ENCODE measurements around the gene RHPN2. TPM values are rescaled to one million over a fixed set of nuclear protein-coding genes. Genes with fewer than 3 reads are reported as not detected.

RHPN2 gene
- polyA plus RNA-seq, 6 donors from 2014 or later = 2.0 to 6.9 (median 5.1) TPM

DNA sequence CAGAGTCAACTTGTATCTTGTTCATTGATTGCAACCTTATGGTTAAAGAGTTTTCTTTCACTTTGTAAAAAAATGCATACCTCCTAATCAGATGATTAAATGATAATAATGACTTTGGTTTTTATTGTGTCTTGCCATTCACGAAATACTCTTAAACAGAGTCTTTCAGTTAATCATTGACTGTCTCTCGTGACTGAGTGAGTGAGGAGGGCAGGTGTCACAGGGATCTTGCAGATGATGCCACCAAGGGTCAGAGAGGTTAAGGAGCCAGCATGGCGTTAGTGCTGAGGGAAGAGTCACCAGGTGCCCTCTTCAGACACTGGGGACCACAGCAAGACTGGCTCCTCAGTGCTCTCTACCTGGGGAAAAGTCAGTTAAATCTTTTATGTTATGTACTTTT is 24.3 kb upstream of the RHPN2 start:
- DNase-seq (no peak), ATAC-seq (ENCODE audit: low read depth in 2 of 2) (no peak)
- Mint-ChIP-seq H3K36me3 (peaks cover 21 to 24% of the 10 kb centered on the region in 2 donors), H3K27ac (peak overlapping the region in 1 of 6 donors; percentile 87), H3K9me3 (no peaks in the 10 kb centered on the region), H3K27me3 (no peaks in the 10 kb centered on the region), H3K4me1 (peaks cover 0 to 11% (median 7%) of the 10 kb centered on the region in 3 donors), H3K4me3 (no peak overlapping the region)

DNA sequence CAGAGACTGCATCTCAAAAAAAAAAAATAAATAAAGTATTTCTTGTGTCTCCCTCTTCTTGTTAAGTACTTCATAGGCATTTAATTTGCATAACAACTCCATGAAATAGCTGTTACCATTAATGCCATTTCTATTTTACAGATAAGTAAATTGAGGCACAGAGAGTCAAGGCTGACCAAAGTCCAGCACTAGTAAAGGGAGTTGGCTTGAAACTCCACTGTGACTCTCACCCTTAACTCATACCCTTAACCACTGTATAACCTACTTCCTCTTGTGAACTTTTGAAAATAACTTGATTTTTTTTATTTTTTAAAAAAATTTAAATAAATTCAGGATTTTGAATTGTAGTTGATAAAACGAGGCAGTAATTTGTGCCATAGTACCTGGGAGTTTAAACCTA is 22.3 kb upstream of the RHPN2 start:
- Mint-ChIP-seq H3K9me3 (no peaks in the 10 kb centered on the region), H3K4me3 (no peak overlapping the region), H3K27ac (no peak overlapping the region), H3K4me1 (peaks cover 2 to 22% (median 10%) of the 10 kb centered on the region in 3 donors), H3K36me3 (peaks cover 16 to 17% of the 10 kb centered on the region in 2 donors), H3K27me3 (no peaks in the 10 kb centered on the region)
- ATAC-seq (ENCODE audit: low read depth in 2 of 2) = no peak
- no peak for DNase-seq

DNA sequence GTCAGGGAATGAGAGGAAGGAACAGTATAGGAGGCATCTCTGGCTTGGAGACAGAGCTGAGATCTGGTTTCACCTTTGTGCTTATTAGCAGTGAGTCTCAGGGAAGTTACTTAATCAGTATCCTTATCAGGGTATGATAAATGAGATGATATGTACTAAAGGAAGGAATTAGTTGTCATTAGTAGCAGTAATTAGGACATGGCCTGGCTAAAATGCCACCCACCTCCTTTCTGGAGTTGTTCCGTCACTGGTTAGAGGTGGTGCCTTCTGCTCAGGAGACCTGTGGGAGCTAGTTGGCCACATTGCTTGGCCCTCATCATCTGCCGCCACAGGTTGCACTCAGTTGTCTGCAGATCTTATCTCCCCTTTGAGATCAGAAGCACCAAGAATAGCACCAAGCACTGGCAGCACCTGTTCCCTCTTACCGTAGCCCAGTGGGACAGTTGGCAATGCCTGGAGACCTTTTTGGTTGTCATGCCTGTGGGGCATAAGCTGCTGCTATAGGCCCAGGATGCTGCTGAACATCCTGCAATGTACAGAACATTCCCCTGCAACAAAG is 21.0 kb upstream of the RHPN2 start:
- peaks cover 14 to 35% (median 23%) of the 10 kb centered on the region in 3 donors for H3K4me1 Mint-ChIP-seq

DNA sequence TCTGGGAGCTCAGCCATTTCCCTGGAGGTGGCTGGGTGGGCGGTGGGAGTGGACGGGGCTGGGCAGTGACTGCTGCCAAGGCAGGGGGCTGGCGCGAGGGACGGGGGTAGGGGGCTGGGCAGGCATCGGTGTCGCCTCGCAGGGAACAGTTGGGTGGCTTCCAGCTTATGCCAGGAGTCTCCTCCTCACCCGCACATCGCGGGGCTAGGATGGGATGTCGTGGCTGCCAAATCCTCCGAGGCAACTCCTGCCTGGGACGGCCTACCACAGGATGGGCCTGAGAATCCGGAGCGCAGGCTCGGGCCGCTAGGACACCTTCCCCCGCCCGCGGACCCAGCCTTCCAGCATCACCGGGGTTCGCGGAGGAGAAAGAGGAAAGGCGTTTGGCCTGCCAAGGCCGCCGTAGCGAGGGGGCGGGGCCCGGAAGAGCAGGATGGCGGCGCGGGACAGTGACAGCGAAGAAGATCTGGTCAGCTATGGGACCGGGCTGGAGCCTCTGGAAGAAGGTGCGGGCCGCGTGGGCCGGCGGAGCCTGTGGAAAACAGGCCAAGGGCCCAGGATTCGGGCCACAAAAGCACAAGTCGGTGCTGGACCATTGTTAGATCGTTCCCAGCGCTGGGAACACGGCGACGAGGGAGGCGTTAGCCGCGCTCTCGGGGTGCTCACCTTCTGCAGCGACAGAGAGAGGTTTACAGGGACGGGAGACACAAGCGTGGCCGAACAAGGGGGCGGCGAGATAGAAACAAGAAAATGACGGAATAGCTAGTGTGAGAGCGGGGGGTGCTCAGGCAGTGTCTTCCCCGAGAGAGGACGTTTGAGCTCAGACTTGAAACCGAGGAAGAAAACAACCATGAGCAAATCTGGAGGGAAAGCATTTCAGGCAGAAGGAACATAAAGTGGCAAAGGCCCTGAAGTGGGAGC is 16.3 kb upstream of the RHPN2 start, which contains the start of gene GPATCH1:
Gene GPATCH1, plus strand, starts transcription at position 421 of the 921 bp plus-strand sequence. Its CDS starts 13 bp downstream, at position 434.
- Mint-ChIP-seq H3K9me3 (no peaks in the 10 kb centered on the region), H3K4me3 (peak within 1 kb of the TSS; percentile 90 to 100 (median 99)), H3K27ac (peak within 1 kb of the TSS; percentile 93 to 99 (median 96)), H3K27me3 (no peaks in the 10 kb centered on the region), H3K4me1 (peaks cover 14 to 38% (median 30%) of the 10 kb centered on the region in 3 donors), H3K36me3 (peaks cover 0 to 9% of the 10 kb centered on the region in 2 donors)
- peak; percentile 89 for DNase-seq
- ATAC-seq (ENCODE audit: low read depth in 2 of 2) = peak; percentile 93 to 96

More for the DNA sequence above, 21.0 kb upstream of the RHPN2 start:
- no peak for DNase-seq
- Mint-ChIP-seq H3K9me3 (no peaks in the 10 kb centered on the region), H3K4me3 (peak overlapping the region in 1 of 8 donors; percentile 76), H3K27me3 (no peaks in the 10 kb centered on the region), H3K27ac (no peak overlapping the region), H3K36me3 (peaks cover 14 to 21% of the 10 kb centered on the region in 2 donors)
- no peak for ATAC-seq (ENCODE audit: low read depth in 2 of 2)

DNA sequence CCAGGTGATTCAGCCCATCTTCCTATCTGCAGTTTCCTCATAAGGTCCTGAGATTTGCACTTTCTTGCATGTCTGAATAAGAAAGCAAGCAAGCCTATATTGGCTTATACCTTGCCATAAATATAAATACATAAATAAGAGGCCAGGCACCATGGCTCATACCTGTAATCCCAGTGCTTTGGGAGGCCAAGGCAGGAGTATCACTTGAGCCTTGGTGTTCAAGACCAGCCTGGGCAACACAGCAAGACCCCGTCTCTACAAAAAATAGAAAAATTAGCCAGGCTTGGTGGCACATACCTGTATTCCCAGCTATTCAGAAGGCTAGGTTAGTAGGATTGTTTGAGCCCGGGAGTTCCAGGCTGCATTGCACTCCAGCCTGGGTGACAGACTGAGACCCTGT is 10.8 kb upstream of the RHPN2 start:
- H3K27ac Mint-ChIP-seq = no peak overlapping the region

DNA sequence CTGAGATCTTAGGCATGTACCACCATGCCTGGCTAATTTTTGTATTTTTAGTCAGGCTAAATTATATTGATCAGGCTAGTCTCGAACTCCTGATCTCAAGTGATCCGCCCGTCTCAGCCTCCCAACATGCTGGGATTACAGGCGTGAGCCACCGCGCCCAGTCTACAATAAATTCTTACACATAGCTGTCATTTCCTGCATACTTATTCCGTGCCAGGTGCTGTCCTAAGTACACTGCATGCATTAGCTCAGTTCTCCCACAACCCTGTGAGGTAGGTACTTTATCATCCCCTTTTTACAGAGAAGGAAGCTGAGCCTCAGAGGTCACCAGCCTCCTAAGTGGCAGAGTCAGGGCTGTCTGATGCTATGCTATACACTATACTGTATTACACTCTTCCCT is 7.2 kb upstream of the RHPN2 start:
- ATAC-seq (ENCODE audit: low read depth in 2 of 2) (no peak), DNase-seq (no peak)
- no peak overlapping the region for H3K4me3 Mint-ChIP-seq
- peak overlapping the region in 1 of 6 donors; percentile 71 for H3K27ac Mint-ChIP-seq
- H3K4me1 Mint-ChIP-seq = no peaks in the 10 kb centered on the region
- no peaks in the 10 kb centered on the region for H3K36me3 Mint-ChIP-seq
- H3K9me3 Mint-ChIP-seq = no peaks in the 10 kb centered on the region
- H3K27me3 Mint-ChIP-seq = peaks cover 0 to 17% (median 12%) of the 10 kb centered on the region in 3 donors

More for the DNA sequence above, 10.8 kb upstream of the RHPN2 start:
- Mint-ChIP-seq H3K27me3 (peaks cover 0 to 9% (median 6%) of the 10 kb centered on the region in 3 donors), H3K9me3 (no peaks in the 10 kb centered on the region), H3K36me3 (no peaks in the 10 kb centered on the region), H3K4me3 (peak overlapping the region in 1 of 8 donors; percentile 16), H3K4me1 (peaks cover 0 to 6% (median 2%) of the 10 kb centered on the region in 3 donors)
- DNase-seq = no peak
- ATAC-seq (ENCODE audit: low read depth in 2 of 2) = no peak

DNA sequence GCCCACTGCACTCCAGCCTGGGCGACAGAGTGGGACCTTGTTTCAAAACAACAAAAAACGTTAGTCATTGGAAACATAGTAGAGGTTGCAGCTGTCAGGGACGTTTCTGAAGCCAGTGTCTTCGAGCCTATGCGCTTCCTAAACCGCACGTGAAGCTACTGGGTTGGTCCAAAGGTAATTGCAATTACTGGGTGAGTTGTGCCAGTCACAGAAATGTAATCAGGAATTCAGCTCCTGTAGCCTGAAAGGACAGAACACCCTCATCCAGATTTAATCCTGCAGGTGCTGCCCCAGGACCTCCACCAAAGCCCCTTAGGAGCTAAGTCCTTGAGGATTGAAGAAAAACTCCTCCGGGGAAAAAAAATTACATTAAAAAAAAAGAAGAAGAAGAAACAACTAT is 2.4 kb upstream of the RHPN2 start:
- no peak overlapping the region for H3K27ac Mint-ChIP-seq

DNA sequence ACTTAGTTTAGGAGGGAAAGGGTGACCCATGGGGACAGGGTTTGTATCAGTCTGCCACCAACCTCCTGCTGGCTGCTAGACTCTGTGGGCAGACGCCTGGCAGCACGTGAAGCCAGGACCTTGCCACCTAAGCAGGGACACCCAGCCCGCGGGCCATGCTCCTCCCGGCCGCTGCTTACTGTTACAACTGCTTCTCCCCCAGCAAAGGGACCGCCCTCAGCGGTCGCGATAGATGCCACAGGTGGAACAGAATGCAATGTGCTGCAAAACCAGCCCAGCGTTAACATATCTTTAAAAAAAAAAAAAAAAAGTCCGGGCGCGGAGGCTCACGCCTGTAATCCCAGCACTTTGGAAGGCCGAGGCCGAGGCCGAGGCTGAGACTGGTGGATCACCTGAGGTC is 1.9 kb upstream of the RHPN2 start:
- Mint-ChIP-seq H3K27ac (no peak overlapping the region), H3K4me3 (peak overlapping the region in 6 of 8 donors; percentile 34 to 87 (median 71)), H3K4me1 (peaks cover 4 to 15% (median 11%) of the 10 kb centered on the region in 3 donors), H3K27me3 (peaks cover 0 to 24% (median 12%) of the 10 kb centered on the region in 3 donors), H3K36me3 (no peaks in the 10 kb centered on the region), H3K9me3 (peaks cover 0 to 3% (median 0%) of the 10 kb centered on the region in 7 donors)
- DNase-seq (no peak), ATAC-seq (ENCODE audit: low read depth in 2 of 2) (no peak)

More for the DNA sequence above, 2.4 kb upstream of the RHPN2 start:
- no peaks in the 10 kb centered on the region for H3K36me3 Mint-ChIP-seq
- peaks cover 4 to 15% (median 11%) of the 10 kb centered on the region in 3 donors for H3K4me1 Mint-ChIP-seq
- DNase-seq (no peak), ATAC-seq (ENCODE audit: low read depth in 2 of 2) (no peak)
- H3K4me3 Mint-ChIP-seq = peak overlapping the region in 2 of 8 donors; percentile 44 to 82
- peaks cover 0 to 29% (median 15%) of the 10 kb centered on the region in 3 donors for H3K27me3 Mint-ChIP-seq
- H3K9me3 Mint-ChIP-seq = peaks cover 0 to 3% (median 0%) of the 10 kb centered on the region in 7 donors

DNA sequence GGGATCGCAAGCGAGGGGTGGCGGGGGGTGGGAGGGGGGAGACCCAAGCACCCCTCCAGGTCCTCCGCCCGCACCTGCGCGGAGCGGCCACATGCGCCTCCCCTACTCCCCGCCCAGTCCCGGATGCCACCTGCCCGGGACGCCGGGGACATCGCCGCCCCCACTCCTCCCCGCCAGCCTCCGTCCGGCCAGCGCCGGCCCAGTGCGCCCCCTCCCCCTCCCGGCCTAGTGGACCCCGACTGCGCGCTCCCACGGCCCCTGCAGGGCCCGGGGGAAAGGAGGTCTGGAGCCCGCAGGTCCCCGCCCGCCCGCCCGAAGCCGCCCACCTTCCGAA is 263 bp downstream of the RHPN2 start:
- no peaks in the 10 kb centered on the region for H3K36me3 Mint-ChIP-seq
- peaks cover 4 to 19% (median 11%) of the 10 kb centered on the region in 3 donors for H3K4me1 Mint-ChIP-seq
- peak overlapping the region; percentile 74 to 93 (median 86) for H3K4me3 Mint-ChIP-seq
- H3K27ac Mint-ChIP-seq = no peak overlapping the region
- peak; percentile 68 to 76 for ATAC-seq (ENCODE audit: low read depth in 2 of 2)
- H3K9me3 Mint-ChIP-seq = peaks cover 0 to 3% (median 0%) of the 10 kb centered on the region in 7 donors
- peaks cover 5 to 33% (median 7%) of the 10 kb centered on the region in 3 donors for H3K27me3 Mint-ChIP-seq
- peak; percentile 15 for DNase-seq

DNA sequence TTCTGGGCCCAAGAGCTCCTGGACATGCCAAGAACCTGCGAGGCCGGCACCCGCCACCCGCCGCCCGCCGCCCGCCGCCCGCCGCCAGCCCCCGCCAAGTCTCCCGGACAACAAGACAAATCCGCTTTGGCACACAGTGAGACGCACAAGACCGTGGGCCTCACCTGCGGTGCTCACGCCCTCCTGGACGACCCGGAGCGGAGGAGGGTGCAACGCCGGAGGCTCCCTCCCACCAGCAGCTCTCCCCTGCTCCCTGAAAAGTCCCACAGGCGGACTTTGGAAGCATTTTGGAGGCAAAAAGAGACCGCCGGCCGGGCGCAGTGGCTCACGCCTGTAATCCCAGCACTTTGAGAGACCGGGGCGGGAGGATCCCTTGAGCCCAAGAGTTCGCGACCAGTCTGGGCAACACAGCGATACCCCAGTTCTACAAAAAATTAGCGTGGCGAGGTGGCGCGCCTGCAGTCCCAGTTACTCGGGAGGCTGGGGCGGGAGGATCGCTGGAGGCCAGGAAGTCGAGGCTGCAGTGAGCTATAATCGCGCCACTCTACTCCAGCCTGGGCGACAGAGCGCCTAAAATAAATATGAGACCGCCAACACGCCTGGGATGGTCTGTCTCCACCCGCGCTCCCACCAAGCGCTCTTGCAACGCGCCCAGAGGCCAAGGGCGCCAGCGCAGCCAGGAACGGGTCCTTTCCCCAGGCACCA is 783 bp downstream of the RHPN2 start:
- Mint-ChIP-seq H3K4me3 (peak overlapping the region; percentile 74 to 93 (median 86)), H3K27ac (peak overlapping the region in 4 of 6 donors; percentile 41 to 84 (median 80)), H3K27me3 (peaks cover 7 to 35% (median 8%) of the 10 kb centered on the region in 3 donors), H3K4me1 (peaks cover 4 to 19% (median 11%) of the 10 kb centered on the region in 3 donors), H3K9me3 (peaks cover 0 to 3% (median 0%) of the 10 kb centered on the region in 7 donors), H3K36me3 (no peaks in the 10 kb centered on the region)
- DNase-seq (peak; percentile 7), ATAC-seq (ENCODE audit: low read depth in 2 of 2) (peak; percentile 18 to 20)

DNA sequence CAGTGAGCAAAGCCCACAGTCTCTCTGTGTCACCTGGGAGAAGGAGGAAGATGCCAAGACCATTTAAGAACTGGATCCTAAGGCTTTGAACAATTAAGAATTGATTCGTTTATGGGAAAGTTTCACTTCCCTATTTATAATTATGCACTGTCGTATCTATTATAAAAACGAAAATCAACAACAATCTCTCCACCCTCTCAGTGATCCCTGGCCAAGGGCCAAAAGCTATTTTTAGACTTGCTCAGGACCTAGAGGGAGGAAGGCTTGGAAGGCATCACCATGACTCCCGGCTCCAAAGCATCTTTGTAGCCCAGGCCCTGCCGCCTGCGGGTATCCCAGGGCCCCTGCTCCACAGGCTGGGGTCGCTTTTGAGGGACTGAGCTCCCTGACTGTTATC is 1.3 kb downstream of the RHPN2 start:
- H3K9me3 Mint-ChIP-seq = peaks cover 0 to 3% (median 0%) of the 10 kb centered on the region in 7 donors
- ATAC-seq (ENCODE audit: low read depth in 2 of 2) = peak; percentile 38 to 55
- peak overlapping the region in 2 of 6 donors; percentile 41 to 76 for H3K27ac Mint-ChIP-seq
- no peaks in the 10 kb centered on the region for H3K36me3 Mint-ChIP-seq
- H3K27me3 Mint-ChIP-seq = peaks cover 7 to 35% (median 8%) of the 10 kb centered on the region in 3 donors
- peak overlapping the region; percentile 74 to 93 (median 84) for H3K4me3 Mint-ChIP-seq
- peak; percentile 31 for DNase-seq
- H3K4me1 Mint-ChIP-seq = peaks cover 4 to 19% (median 11%) of the 10 kb centered on the region in 3 donors

DNA sequence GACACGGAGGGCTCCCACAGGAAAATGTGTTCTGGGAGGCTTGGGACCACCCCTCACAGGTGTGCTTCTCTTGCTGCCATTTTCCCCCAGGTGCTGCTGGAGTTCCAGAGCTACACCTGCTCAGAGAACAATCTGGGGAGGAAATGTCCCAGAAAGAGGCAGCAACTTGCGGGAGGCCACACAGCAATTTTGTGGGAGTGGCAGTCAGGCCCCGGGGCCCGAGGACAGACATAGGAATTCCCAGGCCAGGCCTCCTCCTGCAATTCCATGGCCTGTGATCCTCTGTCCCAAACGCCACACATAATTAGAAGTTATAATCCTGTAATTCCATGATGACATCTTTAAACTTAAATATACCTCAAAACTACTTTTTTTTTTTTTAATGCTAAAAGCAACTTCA is 1.8 kb downstream of the RHPN2 start:
- DNase-seq (no peak), ATAC-seq (ENCODE audit: low read depth in 2 of 2) (no peak)
- H3K27ac Mint-ChIP-seq = peak overlapping the region in 1 of 6 donors; percentile 76
- H3K9me3 Mint-ChIP-seq = peaks cover 0 to 3% (median 0%) of the 10 kb centered on the region in 7 donors
- H3K4me3 Mint-ChIP-seq = peak overlapping the region in 6 of 8 donors; percentile 74 to 93 (median 82)
- peaks cover 7 to 35% (median 8%) of the 10 kb centered on the region in 3 donors for H3K27me3 Mint-ChIP-seq
- H3K4me1 Mint-ChIP-seq = peaks cover 4 to 19% (median 11%) of the 10 kb centered on the region in 3 donors
- H3K36me3 Mint-ChIP-seq = no peaks in the 10 kb centered on the region

DNA sequence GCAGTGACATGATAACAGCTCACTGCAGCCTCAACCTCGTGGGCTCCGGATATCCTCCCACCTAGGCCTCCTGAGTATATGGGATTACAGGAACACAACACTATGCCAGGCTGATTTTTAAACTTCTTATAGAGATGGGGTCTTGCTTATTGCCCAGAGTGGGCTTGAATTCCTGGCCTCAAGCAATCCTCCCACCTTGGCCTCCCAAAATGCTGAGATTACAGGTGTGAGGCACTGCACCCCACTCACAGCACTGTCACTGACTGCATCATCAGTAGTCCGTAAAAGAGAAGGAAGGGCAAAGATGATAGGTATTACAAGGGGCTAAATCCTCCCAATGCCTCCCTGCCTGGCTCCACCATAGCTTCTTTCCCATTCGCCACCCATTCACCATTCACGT is 4.1 kb downstream of the RHPN2 start:
- H3K27ac Mint-ChIP-seq = no peak overlapping the region
- H3K27me3 Mint-ChIP-seq = peaks cover 4 to 28% (median 8%) of the 10 kb centered on the region in 3 donors
- H3K9me3 Mint-ChIP-seq = no peaks in the 10 kb centered on the region
- ATAC-seq (ENCODE audit: low read depth in 2 of 2) (no peak), DNase-seq (no peak)
- peak overlapping the region in 1 of 8 donors; percentile 28 for H3K4me3 Mint-ChIP-seq
- peaks cover 4 to 15% (median 11%) of the 10 kb centered on the region in 3 donors for H3K4me1 Mint-ChIP-seq
- no peaks in the 10 kb centered on the region for H3K36me3 Mint-ChIP-seq

Measured in naive B cell (primary cell).